ENCODE results near the gene JMJD1C.

The JMJD1C gene

DNA sequence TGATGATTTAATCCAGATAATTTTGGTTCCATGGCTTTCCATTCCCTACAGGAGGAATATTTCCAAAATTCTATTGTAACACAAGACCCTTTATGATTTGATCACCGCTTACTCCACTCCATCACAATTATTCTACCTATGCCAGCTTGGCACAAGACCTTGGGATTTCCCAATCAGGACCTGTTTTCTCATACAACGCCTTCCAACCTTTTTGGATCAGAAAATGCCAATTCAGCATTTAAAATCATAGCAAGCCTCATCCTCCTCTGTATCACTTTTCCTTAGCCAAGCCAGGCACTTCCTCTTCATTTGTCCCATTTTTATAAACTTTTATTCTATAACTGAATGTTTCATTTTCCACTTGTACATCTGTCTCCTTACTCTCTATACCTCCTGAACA lies 100.9 kb downstream of the JMJD1C start:
- Histone ChIP-seq H4K91ac (ENCODE audit: low read length) (no peak overlapping the region), H3K4ac (ENCODE audit: low read depth in 1 of 2, low read length in 2 of 2) (no peak overlapping the region), H3K9ac (ENCODE audit: low read length) (no peak overlapping the region), H4K8ac (ENCODE audit: low read length) (no peak overlapping the region), H2BK15ac (ENCODE audit: low read depth, poor library complexity, severe bottlenecking) (no peak overlapping the region), H2BK120ac (ENCODE audit: low read depth, low read length) (no peak overlapping the region), H2AFZ (ENCODE audit: low read depth, low read length) (no peak overlapping the region), H3K4me3 (ENCODE audit: insufficient read depth in 1 of 2, low read depth in 1 of 2, low read length in 2 of 2) (no peak overlapping the region), H3K27ac (ENCODE audit: low read length, poor library complexity, severe bottlenecking) (no peak overlapping the region), H3K14ac (ENCODE audit: low read length in 2 of 2) (no peak overlapping the region), H3K36me3 (ENCODE audit: control insufficient read depth in 1 of 2, insufficient read depth in 2 of 2, low read depth in 1 of 2, low read length in 2 of 2) (no peaks in the 10 kb centered on the region), H3K4me1 (ENCODE audit: control insufficient read depth, insufficient read depth, low read depth, low read length) (peaks cover 1% of the 10 kb centered on the region), H3K4me2 (ENCODE audit: low read length, poor library complexity, severe bottlenecking) (no peak overlapping the region), H2BK5ac (ENCODE audit: low read depth, low read length, poor library complexity, severe bottlenecking) (no peak overlapping the region), H3K79me1 (replicated peaks; ENCODE audit: low read length, poor library complexity, severe bottlenecking) (peaks cover 27% of the 10 kb centered on the region), H2AK5ac (ENCODE audit: low read length, severe bottlenecking) (no peak overlapping the region), H3K23ac (ENCODE audit: low read length in 2 of 2) (no peak overlapping the region), H2BK12ac (ENCODE audit: low read length in 2 of 2) (no peak overlapping the region), H3K9me3 (ENCODE audit: control insufficient read depth, low read length) (no peaks in the 10 kb centered on the region), H3K18ac (ENCODE audit: low read depth in 1 of 2, low read length in 2 of 2) (no peak overlapping the region), H3K27me3 (ENCODE audit: control insufficient read depth in 1 of 2, insufficient read depth in 1 of 2, low read length in 2 of 2) (no peaks in the 10 kb centered on the region)
- DNase-seq = no peak
- WGBS = 96% methylated on average over 2 of the region's 2 CpGs

DNA sequence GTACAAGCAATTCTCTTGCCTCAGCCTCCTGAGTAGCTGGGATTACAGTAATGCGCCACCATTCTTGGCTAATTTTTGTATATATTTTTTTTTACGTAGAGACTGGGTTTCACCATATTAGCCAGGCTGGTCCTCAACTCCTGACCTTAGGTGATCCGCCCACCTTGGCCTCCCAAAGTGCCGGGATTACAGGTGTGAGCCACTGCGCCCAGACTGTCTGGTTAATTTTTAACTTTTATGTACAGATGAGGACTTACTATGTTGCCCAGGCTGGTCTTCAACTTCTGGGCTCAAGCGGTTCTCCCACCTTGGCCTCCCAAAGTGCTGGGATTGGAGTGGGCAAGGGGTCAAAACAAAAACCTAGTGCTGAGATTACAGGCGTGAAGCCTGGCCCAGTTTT lies 101.8 kb downstream of the JMJD1C start:
- no peak overlapping the region for H3K4me2 ChIP-seq (ENCODE audit: low read length, poor library complexity, severe bottlenecking)
- H3K4ac ChIP-seq (ENCODE audit: low read depth in 1 of 2, low read length in 2 of 2) = no peak overlapping the region
- no peak overlapping the region for H3K23ac ChIP-seq (ENCODE audit: low read length in 2 of 2)
- H4K91ac ChIP-seq (ENCODE audit: low read length) = no peak overlapping the region
- no peak overlapping the region for H2AFZ ChIP-seq (ENCODE audit: low read depth, low read length)
- no peak overlapping the region for H3K4me3 ChIP-seq (ENCODE audit: insufficient read depth in 1 of 2, low read depth in 1 of 2, low read length in 2 of 2)
- H3K9ac ChIP-seq (ENCODE audit: low read length) = no peak overlapping the region
- H3K9me3 ChIP-seq (ENCODE audit: control insufficient read depth, low read length) = no peaks in the 10 kb centered on the region
- no peaks in the 10 kb centered on the region for H3K36me3 ChIP-seq (ENCODE audit: control insufficient read depth in 1 of 2, insufficient read depth in 2 of 2, low read depth in 1 of 2, low read length in 2 of 2)
- no peak overlapping the region for H3K14ac ChIP-seq (ENCODE audit: low read length in 2 of 2)
- no peak overlapping the region for H3K27ac ChIP-seq (ENCODE audit: low read length, poor library complexity, severe bottlenecking)
- peaks cover 25% of the 10 kb centered on the region for H3K79me1 ChIP-seq (replicated peaks; ENCODE audit: low read length, poor library complexity, severe bottlenecking)
- no peaks in the 10 kb centered on the region for H3K4me1 ChIP-seq (ENCODE audit: control insufficient read depth, insufficient read depth, low read depth, low read length)
- no peak overlapping the region for H2BK5ac ChIP-seq (ENCODE audit: low read depth, low read length, poor library complexity, severe bottlenecking)
- no peak overlapping the region for H2BK12ac ChIP-seq (ENCODE audit: low read length in 2 of 2)
- WGBS = 99% methylated on average over 7 of the region's 7 CpGs
- no peaks in the 10 kb centered on the region for H3K27me3 ChIP-seq (ENCODE audit: control insufficient read depth in 1 of 2, insufficient read depth in 1 of 2, low read length in 2 of 2)
- no peak overlapping the region for H2AK5ac ChIP-seq (ENCODE audit: low read length, severe bottlenecking)
- no peak overlapping the region for H3K18ac ChIP-seq (ENCODE audit: low read depth in 1 of 2, low read length in 2 of 2)
- no peak overlapping the region for H2BK15ac ChIP-seq (ENCODE audit: low read depth, poor library complexity, severe bottlenecking)
- H4K8ac ChIP-seq (ENCODE audit: low read length) = no peak overlapping the region
- no peak for DNase-seq
- H2BK120ac ChIP-seq (ENCODE audit: low read depth, low read length) = no peak overlapping the region

DNA sequence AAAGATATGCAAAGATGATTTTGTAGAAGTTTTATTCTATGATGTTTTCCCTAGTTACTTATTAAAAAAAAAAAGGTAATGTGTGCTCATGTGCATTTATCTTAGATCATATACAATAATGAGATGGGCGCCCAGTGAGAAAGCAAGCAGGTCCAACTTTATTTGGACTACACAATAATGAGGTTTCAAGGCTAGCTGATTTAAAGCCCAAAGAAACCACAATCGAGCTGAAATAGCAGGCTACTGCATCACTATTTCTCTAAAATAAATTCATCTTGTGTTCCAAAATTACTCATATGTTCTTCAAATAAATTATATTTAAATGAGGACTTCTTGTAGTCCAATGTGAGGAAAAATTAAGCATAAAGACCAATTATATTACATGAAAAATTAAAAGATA lies 110.1 kb downstream of the JMJD1C start:
- Histone ChIP-seq H3K79me1 (replicated peaks; ENCODE audit: low read length, poor library complexity, severe bottlenecking) (peaks cover 16% of the 10 kb centered on the region), H4K91ac (ENCODE audit: low read length) (no peak overlapping the region), H3K9ac (ENCODE audit: low read length) (no peak overlapping the region), H2AK5ac (ENCODE audit: low read length, severe bottlenecking) (no peak overlapping the region), H3K18ac (ENCODE audit: low read depth in 1 of 2, low read length in 2 of 2) (no peak overlapping the region), H3K9me3 (ENCODE audit: control insufficient read depth, low read length) (no peaks in the 10 kb centered on the region), H3K36me3 (ENCODE audit: control insufficient read depth in 1 of 2, insufficient read depth in 2 of 2, low read depth in 1 of 2, low read length in 2 of 2) (no peaks in the 10 kb centered on the region), H3K27ac (ENCODE audit: low read length, poor library complexity, severe bottlenecking) (no peak overlapping the region), H3K14ac (ENCODE audit: low read length in 2 of 2) (no peak overlapping the region), H3K4ac (ENCODE audit: low read depth in 1 of 2, low read length in 2 of 2) (no peak overlapping the region), H2BK12ac (ENCODE audit: low read length in 2 of 2) (no peak overlapping the region), H3K4me1 (ENCODE audit: control insufficient read depth, insufficient read depth, low read depth, low read length) (no peaks in the 10 kb centered on the region), H2BK120ac (ENCODE audit: low read depth, low read length) (no peak overlapping the region), H2BK5ac (ENCODE audit: low read depth, low read length, poor library complexity, severe bottlenecking) (no peak overlapping the region), H3K4me3 (ENCODE audit: insufficient read depth in 1 of 2, low read depth in 1 of 2, low read length in 2 of 2) (no peak overlapping the region), H2AFZ (ENCODE audit: low read depth, low read length) (no peak overlapping the region), H3K23ac (ENCODE audit: low read length in 2 of 2) (no peak overlapping the region), H3K27me3 (ENCODE audit: control insufficient read depth in 1 of 2, insufficient read depth in 1 of 2, low read length in 2 of 2) (no peaks in the 10 kb centered on the region), H4K8ac (ENCODE audit: low read length) (no peak overlapping the region), H3K4me2 (ENCODE audit: low read length, poor library complexity, severe bottlenecking) (no peak overlapping the region), H2BK15ac (ENCODE audit: low read depth, poor library complexity, severe bottlenecking) (no peak overlapping the region)
- WGBS = 93% methylated on average over 2 of the region's 2 CpGs
- no peak for DNase-seq

DNA sequence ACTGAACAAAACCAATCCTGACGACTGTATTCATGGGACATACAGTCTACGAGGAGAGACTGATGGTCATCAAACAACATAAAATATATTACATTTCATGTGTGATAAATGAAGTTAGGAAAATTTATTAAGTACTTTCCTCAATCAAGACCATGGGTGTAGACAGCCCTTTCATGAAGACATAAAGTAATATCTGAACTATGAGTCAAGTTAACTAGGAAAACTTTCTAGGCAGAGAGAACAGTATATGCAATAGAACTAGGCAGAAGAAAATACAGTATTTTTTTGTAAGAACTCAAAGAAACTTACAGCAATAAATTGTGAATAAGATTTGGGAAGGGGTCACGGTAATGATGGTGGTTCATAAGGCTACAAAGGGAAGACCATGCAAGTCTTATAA lies 112.8 kb downstream of the JMJD1C start:
- Histone ChIP-seq H3K18ac (ENCODE audit: low read depth in 1 of 2, low read length in 2 of 2) (no peak overlapping the region), H2BK12ac (ENCODE audit: low read length in 2 of 2) (no peak overlapping the region), H2AK5ac (ENCODE audit: low read length, severe bottlenecking) (no peak overlapping the region), H3K9me3 (ENCODE audit: control insufficient read depth, low read length) (no peaks in the 10 kb centered on the region), H3K79me1 (replicated peaks; ENCODE audit: low read length, poor library complexity, severe bottlenecking) (peaks cover 13% of the 10 kb centered on the region), H3K14ac (ENCODE audit: low read length in 2 of 2) (no peak overlapping the region), H3K4me3 (ENCODE audit: insufficient read depth in 1 of 2, low read depth in 1 of 2, low read length in 2 of 2) (no peak overlapping the region), H3K4me2 (ENCODE audit: low read length, poor library complexity, severe bottlenecking) (no peak overlapping the region), H3K4ac (ENCODE audit: low read depth in 1 of 2, low read length in 2 of 2) (no peak overlapping the region), H2BK15ac (ENCODE audit: low read depth, poor library complexity, severe bottlenecking) (no peak overlapping the region), H3K27ac (ENCODE audit: low read length, poor library complexity, severe bottlenecking) (no peak overlapping the region), H3K36me3 (ENCODE audit: control insufficient read depth in 1 of 2, insufficient read depth in 2 of 2, low read depth in 1 of 2, low read length in 2 of 2) (no peaks in the 10 kb centered on the region), H3K27me3 (ENCODE audit: control insufficient read depth in 1 of 2, insufficient read depth in 1 of 2, low read length in 2 of 2) (no peaks in the 10 kb centered on the region), H2BK120ac (ENCODE audit: low read depth, low read length) (no peak overlapping the region), H4K91ac (ENCODE audit: low read length) (no peak overlapping the region), H2AFZ (ENCODE audit: low read depth, low read length) (no peak overlapping the region), H4K8ac (ENCODE audit: low read length) (no peak overlapping the region), H2BK5ac (ENCODE audit: low read depth, low read length, poor library complexity, severe bottlenecking) (no peak overlapping the region), H3K23ac (ENCODE audit: low read length in 2 of 2) (no peak overlapping the region), H3K9ac (ENCODE audit: low read length) (no peak overlapping the region), H3K4me1 (ENCODE audit: control insufficient read depth, insufficient read depth, low read depth, low read length) (no peaks in the 10 kb centered on the region)
- DNase-seq = no peak
- 75% methylated on average over 1 of the region's 3 CpGs for WGBS
